Stomach (tissue), 4 donors: ENCODE measurements around the gene FAM217B.
"Not testable (repeated sequence)": the region's sequence is repeated elsewhere in the genome, so short reads cannot be mapped to it uniquely, and the experiment has no call there.

ENCODE experiments used
- EP300 ChIP-seq: sonication (generic); formaldehyde crosslinking; IDR thresholded peaks from one replicate; pipeline ENCODE4 v1.6.1; 2017; ENCODE audit warnings: antibody characterized with exemption
- TF ChIP-seq, protein P1 (sequence below), 7 experiments: fragments of 450-650 bp in 4 of 7; fragments of 200-600 bp in 3 of 7; sonication (generic) in 3 of 7; IDR thresholded peaks; one replicate each; pipeline ENCODE4 v1.5.1; 2016 to 2019; ENCODE audit warnings: antibody characterized with exemption in 7 of 7, control low read depth in 2 of 7, mild to moderate bottlenecking in 1 of 7

DNA sequence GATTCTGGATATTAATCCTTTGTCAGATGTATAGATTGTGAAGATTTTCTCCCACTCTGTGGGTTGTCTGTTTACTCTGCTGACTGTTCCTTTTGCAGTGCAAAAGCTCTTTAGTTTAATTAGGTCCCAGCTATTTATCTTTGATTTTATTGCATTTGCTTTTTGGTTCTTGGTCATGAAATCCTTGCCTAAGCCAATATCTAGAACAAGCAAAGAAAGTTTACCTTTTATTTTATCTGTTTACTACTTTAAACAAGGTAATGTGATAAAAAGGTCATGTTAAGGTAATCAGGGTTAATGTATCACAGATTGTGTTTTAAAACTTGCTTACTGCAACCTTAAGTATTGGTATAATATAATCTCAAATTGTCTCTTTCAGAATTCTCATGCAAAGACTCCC is 17.4 kb downstream of the FAM217B start:
- TF ChIP-seq, protein P1, sequence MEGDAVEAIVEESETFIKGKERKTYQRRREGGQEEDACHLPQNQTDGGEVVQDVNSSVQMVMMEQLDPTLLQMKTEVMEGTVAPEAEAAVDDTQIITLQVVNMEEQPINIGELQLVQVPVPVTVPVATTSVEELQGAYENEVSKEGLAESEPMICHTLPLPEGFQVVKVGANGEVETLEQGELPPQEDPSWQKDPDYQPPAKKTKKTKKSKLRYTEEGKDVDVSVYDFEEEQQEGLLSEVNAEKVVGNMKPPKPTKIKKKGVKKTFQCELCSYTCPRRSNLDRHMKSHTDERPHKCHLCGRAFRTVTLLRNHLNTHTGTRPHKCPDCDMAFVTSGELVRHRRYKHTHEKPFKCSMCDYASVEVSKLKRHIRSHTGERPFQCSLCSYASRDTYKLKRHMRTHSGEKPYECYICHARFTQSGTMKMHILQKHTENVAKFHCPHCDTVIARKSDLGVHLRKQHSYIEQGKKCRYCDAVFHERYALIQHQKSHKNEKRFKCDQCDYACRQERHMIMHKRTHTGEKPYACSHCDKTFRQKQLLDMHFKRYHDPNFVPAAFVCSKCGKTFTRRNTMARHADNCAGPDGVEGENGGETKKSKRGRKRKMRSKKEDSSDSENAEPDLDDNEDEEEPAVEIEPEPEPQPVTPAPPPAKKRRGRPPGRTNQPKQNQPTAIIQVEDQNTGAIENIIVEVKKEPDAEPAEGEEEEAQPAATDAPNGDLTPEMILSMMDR (IDR thresholded peaks at IDR 0.05), result not testable (repeated sequence)
- TF ChIP-seq EP300, result not testable (repeated sequence)
